Stimulated activated CD8-positive, alpha-beta memory T cell treated with anti-CD3 and anti-CD28 coated beads, Interleukin-12 subunit alpha, Interleukin-12 subunit beta, amount 100 ng/mL, for 4 hours (primary cell): Measurements from ENCODE around the gene ABCC8.

Experiments used
- DNase-seq: peaks from one replicate; pipeline ENCODE4 v3.0.0-alpha.2; 2020; ENCODE audit warnings: low read depth

The ABCC8 gene

DNA sequence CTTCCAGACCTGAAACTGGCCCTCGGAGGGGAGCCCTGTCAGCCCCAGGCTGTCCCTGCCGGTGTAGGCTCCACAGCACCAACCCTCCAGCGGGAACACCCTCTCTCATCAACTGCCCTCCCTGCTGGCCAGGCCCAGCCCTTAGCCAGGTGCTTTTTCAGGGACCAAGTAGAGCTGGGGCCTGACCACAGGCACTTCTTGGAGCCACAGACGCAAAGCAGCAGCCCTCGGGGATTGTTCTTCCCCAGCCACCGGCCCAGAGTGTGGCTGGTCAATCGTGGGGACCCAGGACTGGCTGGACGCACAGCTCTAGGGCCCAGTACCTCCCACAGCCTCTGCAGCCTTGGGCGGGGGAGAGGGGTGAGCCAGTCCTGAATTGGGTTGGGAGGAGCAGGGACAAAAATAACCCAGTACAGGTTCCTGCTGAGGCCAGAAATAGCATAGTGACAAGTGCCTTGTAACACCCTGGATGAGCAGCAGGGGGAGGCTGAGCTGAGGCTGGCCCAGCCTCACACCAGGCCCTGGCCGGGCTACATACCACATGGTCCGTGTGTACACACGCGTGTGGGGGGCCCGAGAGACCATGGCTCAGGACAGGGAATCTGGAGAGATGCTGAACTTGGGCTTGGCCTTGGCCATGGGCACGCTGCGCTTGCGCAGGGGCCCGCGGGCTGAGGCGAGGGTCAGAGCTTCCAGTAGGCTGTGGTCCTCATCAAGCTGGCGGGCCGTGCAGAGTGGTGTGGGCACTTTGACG is 90.1 kb downstream of the ABCC8 start:
- DNase-seq, result no peak

DNA sequence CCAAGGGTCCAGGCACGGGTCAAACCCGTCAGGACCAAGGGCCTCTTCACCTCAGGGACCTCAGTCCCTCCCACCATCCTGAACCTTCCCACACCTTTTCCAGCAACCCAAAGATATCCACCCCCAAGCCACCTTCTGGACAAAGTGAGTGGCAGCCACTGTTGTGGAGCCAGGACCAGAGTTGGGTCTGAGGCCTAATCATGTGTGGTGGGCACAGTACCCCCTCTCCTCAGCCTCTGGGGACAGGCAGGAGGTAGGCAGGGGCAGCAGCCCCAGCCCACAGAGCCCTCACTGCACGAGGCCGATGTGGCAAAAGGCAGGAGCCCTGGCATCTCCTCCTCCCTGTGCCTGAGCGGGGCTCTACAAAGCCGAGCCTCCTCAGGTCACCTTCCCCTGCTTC is 90.7 kb downstream of the ABCC8 start:
- no peak for DNase-seq

DNA sequence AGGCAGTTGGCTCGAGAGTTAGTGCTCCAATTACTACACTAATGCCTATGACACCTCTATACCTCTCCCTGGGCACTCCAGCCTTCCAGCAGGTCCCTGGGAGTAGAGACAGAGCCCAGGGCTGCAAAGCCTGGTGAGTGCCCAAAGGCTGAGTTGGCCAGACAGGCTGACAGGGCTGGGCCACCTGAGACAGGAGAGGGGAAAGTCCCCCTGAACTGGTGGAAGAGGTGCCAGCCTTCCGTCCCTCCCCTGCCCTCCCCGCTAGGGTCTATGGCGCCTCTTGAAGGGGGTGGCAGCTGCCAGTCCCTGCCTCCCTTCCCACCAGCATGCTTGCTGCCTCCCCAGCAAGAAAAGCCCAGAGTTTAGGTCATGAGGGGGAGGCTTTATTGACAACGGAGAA is 91.2 kb downstream of the ABCC8 start:
- no peak for DNase-seq

DNA sequence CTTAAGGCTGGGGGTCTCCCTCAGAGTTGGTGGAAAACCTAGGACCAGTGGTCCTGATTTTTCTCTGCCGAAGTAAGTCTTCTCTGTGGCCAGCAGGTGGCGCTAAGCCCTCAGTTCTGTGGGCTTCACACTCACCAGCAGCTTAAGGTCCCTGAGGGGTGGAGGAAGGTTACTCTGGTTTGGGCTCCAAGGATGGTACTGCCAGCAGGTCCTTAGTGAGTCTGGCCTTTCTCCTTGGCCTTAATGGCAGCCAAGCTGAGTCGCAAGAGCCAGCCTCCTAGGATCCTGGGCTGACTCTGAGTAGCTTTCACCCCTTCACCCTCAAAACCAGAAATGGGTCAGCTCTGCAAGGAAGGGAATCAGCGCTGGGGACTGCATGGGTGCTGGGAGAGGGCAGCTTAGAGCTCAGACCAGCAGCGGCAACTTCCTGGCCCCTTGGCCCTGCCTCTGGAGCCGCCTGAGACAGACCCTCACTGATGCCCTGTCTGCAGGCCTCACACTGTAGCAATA is 92.6 kb downstream of the ABCC8 start:
- DNase-seq, result peak; percentile 53

DNA sequence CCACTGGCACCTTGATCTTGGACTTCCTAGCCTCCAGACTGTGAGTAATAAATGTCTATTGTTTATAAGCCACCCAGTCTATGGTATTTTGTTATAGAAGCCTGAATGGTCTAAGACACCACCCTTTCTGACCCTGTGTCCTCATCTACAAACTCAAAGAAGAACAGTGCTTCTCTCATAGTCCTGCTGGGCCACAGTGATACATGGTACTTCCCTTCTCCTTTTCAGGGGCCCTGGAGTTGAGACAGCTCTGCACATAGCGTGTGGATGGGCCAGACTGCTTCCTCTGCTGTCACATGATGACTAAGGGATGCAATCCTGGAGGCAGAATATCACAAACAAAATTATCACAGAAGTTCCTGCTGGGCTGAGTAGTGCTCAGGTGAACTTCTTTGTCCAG is 93.2 kb downstream of the ABCC8 start:
- DNase-seq, result no peak

DNA sequence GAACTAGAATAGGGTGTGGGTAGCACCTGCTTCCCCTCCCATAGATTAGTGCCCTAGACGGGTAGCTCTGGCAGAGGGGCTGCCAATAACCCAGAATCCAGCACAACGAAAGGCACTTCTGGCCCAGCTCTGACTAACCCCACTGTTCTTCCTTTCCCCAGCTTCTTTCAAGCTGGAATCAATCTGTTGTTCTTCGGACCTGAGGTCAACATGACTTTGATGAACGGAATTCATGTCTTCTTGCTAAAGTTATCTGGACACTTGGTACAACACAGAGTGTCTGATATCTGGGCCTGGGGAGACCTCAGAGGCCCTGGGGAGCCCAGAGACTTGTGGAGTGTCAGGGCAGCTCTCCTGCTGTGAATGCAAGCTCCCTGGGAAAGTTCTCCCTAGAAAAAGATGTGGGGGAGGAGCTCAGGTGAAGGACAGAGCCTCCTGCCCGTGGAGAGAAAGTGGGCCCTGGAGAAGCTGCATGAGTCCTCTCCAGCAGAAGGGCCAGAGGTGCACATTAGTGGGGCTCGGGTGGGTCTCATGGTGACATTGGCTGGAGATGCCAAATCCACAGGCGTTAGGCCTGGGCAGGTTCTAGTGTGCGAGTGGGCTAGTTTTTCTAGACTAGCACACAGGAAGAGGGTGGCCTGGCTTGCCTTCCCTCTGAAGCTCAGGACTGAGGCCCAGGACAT is 94.5 kb downstream of the ABCC8 start:
- no peak for DNase-seq

DNA sequence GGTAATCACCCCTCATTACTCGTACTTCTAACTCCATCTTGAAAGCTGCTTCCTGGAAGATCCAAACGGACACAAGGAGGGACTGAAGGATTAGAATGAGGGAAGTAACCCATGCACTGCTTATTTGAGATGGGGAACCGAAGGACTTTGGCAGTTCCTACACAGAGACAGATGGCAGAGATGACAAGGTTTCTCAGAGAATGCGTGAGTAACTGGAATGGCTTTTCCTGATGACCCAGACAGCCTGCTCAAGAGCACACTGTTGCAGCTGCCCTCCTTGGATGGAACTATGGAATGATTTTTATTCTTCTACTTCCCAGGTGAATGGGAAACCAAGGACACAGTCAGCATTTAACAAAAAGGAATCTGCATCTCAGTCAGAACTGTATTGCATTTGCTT is 95.5 kb downstream of the ABCC8 start:
- no peak for DNase-seq

DNA sequence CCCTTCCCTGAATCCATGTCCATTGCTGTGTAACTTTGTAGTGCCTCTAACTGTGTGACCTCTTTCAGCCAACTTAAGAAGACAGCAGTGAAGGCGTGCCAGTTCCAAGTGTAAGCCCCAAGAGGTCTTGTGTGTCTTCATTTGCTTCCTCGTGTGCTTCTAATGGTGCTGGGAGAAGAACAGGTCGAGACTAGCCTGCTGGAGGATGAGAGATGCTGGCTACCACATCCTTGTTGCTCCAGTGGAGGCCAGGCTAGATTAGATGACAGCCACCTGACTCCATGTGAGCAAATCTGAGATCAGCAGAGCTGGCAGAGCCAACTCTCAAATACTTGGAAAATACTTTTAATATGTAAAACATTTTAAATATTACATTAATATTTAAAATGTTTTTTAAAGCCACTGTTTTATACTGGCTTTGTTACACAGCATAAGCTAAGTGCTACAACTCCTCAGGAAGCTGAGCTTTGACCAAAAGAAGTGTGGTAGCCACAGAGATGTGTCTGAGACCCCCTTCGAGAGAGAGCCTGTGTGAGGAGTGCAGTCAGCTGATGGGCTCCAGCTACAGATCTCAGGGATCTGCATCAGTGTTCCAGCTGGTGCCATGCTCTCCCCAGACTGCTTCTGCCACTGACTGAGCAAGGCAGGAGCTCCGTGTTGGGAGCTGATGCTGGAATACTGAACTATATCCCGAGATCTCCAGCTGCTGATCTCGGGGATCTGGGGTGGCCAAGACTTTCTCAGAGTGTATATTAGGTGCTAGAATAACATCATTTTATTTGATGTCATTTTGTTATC is 97.1 kb downstream of the ABCC8 start:
- no peak for DNase-seq

DNA sequence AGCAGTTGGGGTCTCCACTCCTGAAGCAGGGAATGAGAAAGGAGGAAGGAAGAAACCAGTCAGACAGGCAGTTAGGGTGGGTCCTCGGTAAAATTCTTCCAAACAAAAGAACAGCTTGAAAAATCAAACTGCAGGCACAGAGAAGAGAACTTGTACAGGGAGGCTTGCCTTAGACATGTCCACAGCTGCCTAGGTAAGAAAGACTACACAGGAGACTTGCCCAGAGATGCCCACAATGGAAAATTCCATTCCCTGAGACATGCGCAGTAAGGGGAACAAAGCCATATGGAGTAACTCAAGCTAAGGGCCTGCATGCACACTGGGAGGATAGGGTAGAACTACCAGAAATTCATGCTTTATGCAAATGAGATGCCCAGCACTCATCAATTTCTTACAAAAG is 98.0 kb downstream of the ABCC8 start:
- no peak for DNase-seq

DNA sequence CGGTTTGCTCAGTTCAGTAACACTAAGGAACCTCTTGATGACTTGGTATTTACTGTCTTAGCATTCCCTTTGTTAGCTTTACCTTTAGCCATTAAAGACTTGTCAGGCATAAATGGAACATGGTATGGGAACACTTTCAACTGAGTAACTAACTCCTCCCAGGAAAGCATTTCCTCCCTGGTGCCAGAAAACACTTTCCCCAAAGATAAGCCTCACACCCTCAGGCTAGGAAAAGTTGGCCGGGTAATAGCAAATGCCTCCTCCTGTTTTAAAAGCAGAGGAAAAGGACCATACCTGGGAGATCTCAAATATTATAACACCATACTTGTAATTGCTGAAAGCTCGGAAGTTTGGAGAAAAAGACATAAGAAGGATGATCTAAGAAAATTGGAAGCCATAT is 100.2 kb downstream of the ABCC8 start:
- DNase-seq, result no peak

DNA sequence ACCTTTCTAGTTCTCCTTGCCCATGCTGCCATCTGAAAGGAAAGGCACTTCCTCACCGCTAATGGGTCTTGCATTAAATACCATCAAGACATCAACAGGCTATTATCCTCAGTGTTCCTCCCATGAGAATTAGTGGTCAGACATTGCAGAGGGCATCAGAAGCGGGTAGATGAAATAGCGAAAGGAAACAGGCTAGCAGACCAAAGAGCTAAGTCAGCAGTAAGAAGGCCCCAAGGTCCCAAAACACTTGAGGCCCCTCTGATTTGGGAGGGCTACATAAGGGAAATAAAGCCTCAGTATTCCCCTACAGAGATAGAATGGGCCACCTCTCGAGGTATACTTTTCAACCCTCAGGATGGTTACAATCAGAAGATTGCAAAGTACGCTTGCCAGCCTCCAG is 101.1 kb downstream of the ABCC8 start:
- DNase-seq, result no peak

DNA sequence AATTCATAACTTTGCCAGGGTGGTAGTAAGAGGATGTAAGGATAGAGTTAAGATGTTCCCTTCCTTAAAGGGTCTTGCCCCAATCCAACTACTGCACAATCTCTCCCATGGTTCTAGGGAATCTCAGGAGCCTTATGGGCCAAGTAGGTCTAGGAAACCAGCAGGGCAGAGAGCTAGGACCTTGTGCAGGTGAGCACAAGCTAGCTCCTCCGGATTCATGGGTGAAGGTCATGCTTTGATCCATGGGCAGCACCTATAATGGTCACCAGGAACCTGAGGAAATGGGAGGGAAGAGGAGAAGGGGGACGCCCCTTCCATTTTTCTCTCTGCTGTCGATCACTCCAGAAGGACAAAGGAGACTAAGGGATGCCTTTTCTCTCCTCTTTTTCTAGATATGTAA is 105.0 kb downstream of the ABCC8 start:
- DNase-seq, result no peak

DNA sequence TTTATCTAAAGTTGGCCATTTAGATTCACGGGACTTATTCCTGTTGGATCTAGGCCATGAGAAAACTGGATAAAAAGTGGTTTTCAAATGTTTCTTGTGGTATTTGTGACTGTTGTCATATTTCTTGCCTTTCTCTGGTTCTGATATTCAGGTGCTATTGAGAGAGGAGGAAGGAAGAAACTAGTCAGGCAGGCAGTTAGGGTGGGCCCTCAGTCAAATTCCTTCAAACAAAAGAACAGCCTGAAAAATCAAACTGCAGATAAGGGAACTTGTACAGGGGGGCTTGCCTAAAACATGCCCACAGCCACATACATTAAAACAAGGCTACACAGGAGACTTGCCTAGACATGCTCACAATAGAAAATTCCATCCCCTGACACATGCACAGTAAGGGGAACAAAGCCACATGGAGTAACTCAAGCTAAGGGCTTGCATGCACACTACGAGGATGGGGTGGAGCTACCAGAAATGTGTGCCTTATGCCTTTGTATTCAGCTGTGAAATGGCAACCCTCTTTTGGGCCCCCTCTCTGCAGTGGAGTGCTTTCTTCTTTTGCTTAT is 106.9 kb downstream of the ABCC8 start:
- no peak for DNase-seq

DNA sequence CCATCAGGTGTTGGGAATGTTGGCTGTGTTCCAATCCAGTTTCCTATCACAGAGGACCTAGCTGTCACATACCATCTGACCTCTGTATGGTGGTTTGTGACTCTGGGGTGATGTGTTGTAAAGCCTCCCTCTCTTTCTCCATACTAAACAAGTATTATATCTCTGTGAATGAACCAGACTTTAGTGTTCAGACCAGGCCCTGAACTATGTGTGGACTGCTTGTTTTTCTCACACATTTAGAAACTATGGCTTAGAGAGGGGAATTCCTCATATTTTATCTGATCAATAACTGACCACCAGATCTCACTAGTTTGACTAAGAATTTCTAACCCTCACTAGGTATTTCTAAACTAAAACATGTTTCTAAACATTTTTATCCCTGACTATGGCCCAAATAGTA is 107.6 kb downstream of the ABCC8 start:
- DNase-seq, result no peak

DNA sequence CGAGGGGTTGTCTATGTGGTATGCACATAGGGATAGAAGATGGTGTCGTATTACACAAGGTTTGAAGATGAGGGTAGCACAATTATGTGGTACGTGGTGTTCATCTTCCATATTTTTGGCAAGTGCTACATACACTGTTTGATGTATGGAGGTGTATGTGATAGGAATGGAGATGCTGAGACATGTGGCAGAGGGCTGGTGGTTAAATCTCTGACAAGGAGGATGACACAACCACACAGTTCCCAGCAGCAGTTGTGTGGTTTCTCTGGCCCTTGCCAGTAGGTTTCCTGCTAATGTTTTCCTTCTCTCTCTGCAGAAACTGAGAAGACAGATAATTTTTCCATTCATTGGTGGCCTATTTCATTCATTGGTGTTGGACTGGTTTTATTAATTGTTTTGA is 108.1 kb downstream of the ABCC8 start:
- no peak for DNase-seq

DNA sequence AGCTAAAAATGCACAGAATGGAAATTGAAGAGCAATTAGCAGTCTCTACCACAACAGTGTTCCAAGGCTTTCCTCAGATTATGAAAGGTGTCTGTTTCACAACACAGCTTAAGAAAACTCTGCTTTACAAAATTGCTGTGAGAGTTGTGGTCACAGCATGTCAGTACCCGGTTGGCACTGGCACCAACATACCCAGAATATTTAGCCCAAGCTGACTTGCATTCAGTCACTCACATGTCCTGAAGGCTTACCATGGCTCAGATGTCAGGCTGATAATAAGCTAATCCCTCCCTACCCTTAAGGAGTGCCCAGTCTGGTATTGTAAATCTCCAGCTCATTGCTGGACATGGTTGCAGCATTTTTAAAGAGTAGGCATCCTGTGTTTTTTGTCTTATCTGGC is 110.2 kb downstream of the ABCC8 start:
- DNase-seq, result no peak

DNA sequence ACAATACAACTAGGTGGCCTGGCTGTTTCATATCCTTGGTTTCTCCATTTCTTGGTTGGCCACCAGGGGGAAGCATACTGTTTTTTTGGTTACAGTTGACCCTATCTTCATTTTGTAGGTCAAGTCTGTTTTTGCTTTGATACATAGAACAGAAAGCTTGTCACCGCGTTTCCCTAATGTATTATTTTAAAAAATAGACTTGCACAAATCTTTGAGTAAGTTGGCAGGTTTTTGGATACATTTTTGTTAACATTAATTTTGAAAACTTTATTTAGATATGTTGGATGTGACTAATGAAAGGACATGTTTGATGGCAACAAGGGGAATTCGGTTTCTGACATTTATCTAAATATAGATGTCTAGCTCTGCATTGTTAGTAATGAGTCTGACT is 122.0 kb downstream of the ABCC8 start:
- no peak for DNase-seq

DNA sequence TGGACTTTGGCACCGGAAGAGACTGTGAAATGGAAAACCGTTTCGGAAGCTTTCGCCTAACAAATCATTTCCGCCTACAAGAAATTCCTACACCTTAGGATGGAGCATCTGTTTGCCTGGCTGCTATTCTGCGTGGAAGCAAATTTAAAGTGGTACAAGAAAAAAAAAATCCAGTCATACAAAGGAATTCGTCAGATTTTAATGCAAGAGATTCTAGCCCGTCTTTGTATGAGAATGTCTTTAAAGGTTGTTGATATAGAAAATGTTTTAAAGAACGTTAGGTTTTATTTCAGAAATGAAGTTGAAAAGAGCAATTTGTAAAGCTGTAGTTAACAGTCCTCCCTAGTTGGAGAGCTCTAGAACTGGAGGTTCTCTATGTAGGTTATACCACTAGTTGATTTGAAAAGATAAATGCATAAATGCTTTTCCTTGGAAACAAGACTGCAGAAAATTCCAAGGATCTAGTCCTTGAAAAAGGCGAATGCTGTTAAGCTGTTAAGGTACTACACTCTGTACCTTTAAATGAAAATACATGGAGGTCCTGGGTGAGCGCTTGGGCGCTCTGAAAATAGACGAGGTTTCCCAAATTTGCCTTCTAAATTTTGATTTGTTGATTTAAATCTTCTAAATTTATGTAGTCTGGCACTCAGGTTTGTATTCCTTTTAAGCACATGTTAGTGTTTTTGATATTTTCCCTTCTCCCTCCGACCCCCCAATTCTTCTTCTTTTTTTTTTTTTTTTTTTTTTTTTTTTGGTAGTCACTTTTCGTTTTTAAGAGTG is 122.6 kb downstream of the ABCC8 start:
- no peak for DNase-seq

DNA sequence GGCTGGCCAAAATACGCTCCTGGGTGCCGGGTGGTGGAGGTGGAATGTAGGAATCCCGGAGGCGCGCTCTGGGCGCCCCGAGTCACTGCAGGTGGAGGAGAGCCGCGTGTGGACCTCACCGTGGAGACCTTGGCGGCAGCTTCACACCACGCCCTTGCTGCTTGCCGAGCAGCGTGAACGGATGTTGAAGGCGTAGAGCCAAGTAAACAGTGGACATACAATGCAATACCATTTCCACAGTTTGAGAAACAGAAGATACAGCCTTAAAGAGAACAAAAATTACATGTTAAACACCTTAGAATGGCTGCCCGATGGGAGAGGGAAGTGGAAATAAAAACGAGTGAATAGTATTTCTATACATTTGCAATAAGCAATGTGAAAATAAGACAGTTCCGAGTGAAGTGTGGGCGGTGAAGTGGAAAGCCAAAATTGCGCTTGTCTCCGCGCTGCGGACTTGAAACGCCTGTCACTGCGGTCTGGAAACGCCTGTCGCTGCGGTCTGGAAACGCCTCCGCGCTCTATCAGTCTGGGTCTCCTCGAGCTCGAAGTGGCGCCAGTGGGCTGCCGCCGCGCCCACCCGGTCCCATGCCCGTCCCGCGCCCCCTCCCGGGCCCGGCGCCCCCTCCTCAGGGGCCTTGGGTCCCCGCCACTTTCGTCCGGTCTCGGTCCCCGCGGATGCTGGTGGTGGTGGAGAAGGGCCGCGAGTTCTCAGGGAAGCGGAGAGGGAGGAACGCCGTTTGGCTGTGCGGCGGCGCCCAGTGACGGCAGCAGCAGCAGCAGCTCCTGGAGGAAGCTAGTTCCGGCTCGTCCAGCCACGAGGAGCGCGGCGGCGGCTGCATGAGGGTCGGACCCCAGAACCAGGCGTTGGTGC is 123.5 kb downstream of the ABCC8 start:
- peak; percentile 48 for DNase-seq

DNA sequence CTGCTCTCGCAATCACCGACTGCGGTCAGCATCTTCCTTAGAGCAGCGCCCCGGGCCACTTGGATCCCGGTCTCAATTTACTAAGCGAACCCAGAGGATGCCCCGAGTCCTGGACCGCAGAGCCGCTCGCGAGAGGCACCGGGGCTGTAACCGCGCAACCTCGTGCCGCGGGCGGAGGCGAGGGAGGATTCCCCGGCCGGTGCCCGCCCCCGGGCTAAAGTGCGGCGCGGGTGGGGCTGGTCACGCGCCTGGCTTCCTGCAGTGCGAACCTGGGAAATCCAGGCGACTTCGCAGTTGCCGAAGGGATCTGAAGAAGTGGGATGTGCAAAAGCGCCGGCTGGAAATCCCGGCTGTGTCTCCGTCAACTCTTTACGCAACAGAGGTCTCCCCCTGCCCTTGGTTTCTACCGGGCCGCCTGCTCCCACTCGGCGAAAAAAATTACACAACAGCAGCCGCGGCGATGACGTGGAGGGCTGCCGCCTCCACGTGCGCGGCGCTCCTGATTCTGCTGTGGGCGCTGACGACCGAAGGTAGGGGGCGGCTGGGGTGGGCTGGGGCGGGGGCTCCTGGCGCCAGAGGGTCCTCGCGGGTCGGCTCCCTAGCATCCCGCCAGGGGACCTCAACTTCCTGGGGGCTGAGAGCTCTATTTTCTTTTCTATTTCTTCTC is 125.0 kb downstream of the ABCC8 start, which contains the start of gene NCR3LG1:
Gene NCR3LG1 (plus strand): TSS at position 291 of the 667 bp plus-strand sequence. CDS start 170 bp downstream, at position 461.
- DNase-seq, result peak; percentile 66
